GM12873 (cell line): ENCODE measurements around the gene APBA1.

ENCODE experiments used
- CTCF ChIP-seq: IDR thresholded peaks from 2 replicates; pipeline ENCODE4 v1.5.1; 2012; ENCODE audit warnings: low read depth, mild to moderate bottlenecking, moderate library complexity, low read length, control low read depth; ENCODE audit not compliant: insufficient read depth; ENCODE audit errors: missing control alignments

Gene APBA1

GRCh38 chr9:69578026-69578425, 94.1 kb downstream of the APBA1 start:
- TF ChIP-seq CTCF = no peak

- no peak for TF ChIP-seq CTCF
Measured at GRCh38 chr9:69577123-69577522, 95.0 kb downstream of the APBA1 start.

GRCh38 chr9:69574057-69574456, 98.1 kb downstream of the APBA1 start:
- no peak for TF ChIP-seq CTCF

- TF ChIP-seq CTCF = no peak
Measured at GRCh38 chr9:69573651-69574050, 98.5 kb downstream of the APBA1 start.

- TF ChIP-seq CTCF = no peak
Measured at GRCh38 chr9:69572611-69573010, 99.6 kb downstream of the APBA1 start.

- TF ChIP-seq CTCF = no peak
Measured at GRCh38 chr9:69571032-69571431, 101.1 kb downstream of the APBA1 start.

- TF ChIP-seq CTCF = no peak
Measured at GRCh38 chr9:69569738-69570451, 102.3 kb downstream of the APBA1 start.

GRCh38 chr9:69564557-69564956, 107.6 kb downstream of the APBA1 start:
- TF ChIP-seq CTCF = no peak
